Gastroesophageal sphincter (tissue), 3 donors: ENCODE data around the gene WDR6.

Experiments
- POLR2A ChIP-seq, 2 donors: fragments of 450-650 bp; IDR thresholded peaks; one replicate each; pipeline ENCODE4 v1.6.1; 2017; ENCODE audit warnings: antibody characterized with exemption in 2 of 2, mild to moderate bottlenecking in 2 of 2, moderate library complexity in 1 of 2
- POLR2AphosphoS5 ChIP-seq: sonication (generic); formaldehyde crosslinking; IDR thresholded peaks from one replicate; pipeline ENCODE4 v1.6.1; 2017; ENCODE audit warnings: antibody characterized with exemption
- TF ChIP-seq, protein P1 (sequence below), 4 experiments: fragments of 200-600 bp in 2 of 4; fragments of 450-650 bp in 2 of 4; sonication (generic) in 1 of 4; IDR thresholded peaks; one replicate each; pipeline ENCODE4 v1.5.1; 2017 to 2019; ENCODE audit warnings: antibody characterized with exemption in 4 of 4, mild to moderate bottlenecking in 2 of 4, moderate library complexity in 2 of 4

DNA sequence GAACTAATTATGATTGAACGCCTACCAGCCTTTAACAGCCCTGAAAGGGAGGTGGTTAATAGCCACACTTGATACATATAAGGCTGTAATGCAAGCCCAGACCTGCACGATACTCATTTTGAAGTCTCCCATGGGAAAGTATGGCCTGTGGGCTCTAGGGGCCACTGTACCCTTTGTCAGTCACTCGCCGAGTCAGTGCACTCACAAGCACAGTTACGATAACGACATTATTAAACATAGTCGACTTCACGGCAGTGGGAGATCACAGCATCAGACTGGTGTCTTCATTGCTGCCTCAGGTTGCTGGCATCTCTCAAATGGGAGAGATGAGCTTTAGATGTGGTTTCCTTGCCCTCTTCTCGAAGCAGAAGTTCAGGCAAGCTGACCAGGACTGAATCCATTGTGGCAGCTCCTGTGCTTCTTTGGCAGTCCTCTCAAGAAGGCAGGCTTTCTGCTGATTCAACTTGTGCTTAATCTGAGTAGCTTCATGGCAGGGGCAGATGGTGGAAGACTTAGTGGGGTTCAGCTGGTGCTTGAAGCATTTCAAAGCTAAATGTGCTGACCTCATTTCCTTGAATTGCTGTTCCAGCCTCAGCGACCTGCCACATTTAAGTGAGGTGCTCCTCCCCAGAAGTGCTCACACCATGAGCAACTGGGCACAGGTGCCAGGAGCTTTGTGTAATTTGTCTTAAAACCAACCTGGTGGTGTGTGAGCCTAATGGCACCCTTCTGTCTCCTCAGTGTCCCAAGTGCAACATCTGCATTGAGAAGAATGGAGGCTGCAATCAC, 32.9 kb upstream of the WDR6 start:
- TF ChIP-seq, protein P1, sequence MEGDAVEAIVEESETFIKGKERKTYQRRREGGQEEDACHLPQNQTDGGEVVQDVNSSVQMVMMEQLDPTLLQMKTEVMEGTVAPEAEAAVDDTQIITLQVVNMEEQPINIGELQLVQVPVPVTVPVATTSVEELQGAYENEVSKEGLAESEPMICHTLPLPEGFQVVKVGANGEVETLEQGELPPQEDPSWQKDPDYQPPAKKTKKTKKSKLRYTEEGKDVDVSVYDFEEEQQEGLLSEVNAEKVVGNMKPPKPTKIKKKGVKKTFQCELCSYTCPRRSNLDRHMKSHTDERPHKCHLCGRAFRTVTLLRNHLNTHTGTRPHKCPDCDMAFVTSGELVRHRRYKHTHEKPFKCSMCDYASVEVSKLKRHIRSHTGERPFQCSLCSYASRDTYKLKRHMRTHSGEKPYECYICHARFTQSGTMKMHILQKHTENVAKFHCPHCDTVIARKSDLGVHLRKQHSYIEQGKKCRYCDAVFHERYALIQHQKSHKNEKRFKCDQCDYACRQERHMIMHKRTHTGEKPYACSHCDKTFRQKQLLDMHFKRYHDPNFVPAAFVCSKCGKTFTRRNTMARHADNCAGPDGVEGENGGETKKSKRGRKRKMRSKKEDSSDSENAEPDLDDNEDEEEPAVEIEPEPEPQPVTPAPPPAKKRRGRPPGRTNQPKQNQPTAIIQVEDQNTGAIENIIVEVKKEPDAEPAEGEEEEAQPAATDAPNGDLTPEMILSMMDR (IDR thresholded peaks at IDR 0.05): no peak
- no peak for TF ChIP-seq POLR2AphosphoS5
- TF ChIP-seq POLR2A (IDR thresholded peaks at IDR 0.05): no peak
